Lower leg skin (tissue), 3 donors: ENCODE results near the gene ADGB.

Source experiments
- CTCF ChIP-seq, 3 donors: fragments of 450-650 bp; IDR thresholded peaks; one replicate each; pipeline ENCODE4 v1.5.1; 2016; ENCODE audit warnings: antibody characterized with exemption in 3 of 3, mild to moderate bottlenecking in 3 of 3, moderate library complexity in 2 of 3
- POLR2A ChIP-seq, 2 donors: fragments of 450-650 bp; IDR thresholded peaks; one replicate each; pipeline ENCODE4 v1.6.1; 2016 to 2017; ENCODE audit warnings: antibody characterized with exemption in 2 of 2, mild to moderate bottlenecking in 1 of 2, moderate library complexity in 1 of 2

- TF ChIP-seq POLR2A (IDR thresholded peaks at IDR 0.05): no peak
- TF ChIP-seq CTCF (IDR thresholded peaks at IDR 0.05): no peak
These were observed 189.2 kb downstream of the ADGB start for GRCh38 chr6:146787876-146788508.
